SHP77 (cell line): Measurements from ENCODE around the gene MVB12B.

Source experiments
- DNase-seq, 2 experiments: peaks; one replicate each; lab custom pipeline; 2025; lab: John Stamatoyannopoulos, UW

The MVB12B gene

GRCh38 chr9:126521551-126521950 lies 194.9 kb downstream of the MVB12B start:
- no peak for DNase-seq

- no peak for DNase-seq
Measured at GRCh38 chr9:126521976-126522590, 195.5 kb downstream of the MVB12B start.

DNA sequence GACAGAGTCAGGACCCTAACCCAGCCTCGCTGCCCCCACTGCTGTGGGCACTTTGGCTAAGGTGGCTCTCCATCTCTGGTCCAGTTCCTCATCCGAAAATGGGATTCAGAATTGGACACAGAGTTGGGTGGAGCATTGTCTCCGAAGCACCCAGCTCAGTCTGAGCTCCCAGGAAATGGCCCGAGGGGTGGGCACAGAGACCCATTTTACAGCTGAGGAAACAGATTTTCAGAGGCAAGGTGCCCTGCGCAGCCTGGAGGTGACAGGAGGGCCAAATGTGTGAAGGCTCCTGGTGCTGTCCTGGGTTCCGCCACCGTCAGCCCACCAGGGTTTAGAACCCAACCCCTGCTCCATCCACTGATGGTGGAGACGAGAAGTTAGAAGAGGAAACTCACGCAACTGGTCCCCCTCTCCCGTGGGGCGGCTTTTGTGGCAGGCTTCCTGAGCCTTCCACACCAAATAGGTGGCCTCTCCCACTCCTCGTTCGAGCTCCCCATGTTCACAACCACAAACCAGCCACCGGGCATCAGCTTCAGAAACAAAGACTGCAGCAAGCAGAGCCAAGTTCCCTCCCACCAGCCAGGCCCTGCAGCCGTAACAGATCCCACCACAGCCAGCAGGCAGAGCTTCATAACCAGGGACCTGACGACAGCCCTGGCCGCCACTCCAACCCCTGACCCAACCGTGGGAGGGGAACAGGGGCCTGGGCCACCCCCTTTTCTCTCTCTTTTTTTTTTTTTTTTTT lies 196.2 kb downstream of the MVB12B start:
- no peak for DNase-seq

- no peak for DNase-seq
Measured at GRCh38 chr9:126523611-126524111, 197.0 kb downstream of the MVB12B start.

DNA sequence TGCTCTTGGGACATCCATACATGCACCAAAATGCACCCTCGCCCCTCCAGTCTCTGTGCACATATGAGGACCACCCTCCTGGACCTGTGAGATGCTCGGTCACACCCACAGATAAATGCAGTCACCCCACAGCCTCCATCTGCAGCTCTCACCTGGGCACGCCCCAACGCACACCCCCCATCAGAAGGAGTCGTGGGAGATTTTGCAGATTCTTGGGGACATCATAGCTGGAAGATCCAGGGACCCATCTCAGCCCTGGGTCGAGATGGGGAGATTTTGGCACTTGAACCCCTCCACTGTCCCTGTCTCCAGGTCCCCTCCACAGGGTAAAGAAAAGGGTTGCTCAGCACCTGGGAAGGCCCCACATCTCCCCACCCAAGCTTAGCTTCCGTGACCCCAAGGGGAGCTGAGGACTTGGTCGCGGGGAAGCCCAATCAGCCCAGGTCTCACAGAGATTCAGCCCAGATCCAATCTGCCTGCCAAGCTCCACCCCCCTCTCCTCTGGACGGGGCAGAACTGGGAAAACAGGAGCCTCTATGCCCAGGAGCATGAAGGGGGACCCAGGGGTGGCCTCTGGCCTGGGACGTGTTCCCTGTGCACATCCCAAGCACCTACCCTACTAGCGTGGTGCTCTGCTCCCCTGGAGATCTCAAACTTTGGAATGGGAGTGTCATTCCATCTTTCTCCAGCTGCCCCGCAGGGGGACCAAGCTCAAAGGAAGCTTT lies 197.9 kb downstream of the MVB12B start:
- no peak for DNase-seq

DNA sequence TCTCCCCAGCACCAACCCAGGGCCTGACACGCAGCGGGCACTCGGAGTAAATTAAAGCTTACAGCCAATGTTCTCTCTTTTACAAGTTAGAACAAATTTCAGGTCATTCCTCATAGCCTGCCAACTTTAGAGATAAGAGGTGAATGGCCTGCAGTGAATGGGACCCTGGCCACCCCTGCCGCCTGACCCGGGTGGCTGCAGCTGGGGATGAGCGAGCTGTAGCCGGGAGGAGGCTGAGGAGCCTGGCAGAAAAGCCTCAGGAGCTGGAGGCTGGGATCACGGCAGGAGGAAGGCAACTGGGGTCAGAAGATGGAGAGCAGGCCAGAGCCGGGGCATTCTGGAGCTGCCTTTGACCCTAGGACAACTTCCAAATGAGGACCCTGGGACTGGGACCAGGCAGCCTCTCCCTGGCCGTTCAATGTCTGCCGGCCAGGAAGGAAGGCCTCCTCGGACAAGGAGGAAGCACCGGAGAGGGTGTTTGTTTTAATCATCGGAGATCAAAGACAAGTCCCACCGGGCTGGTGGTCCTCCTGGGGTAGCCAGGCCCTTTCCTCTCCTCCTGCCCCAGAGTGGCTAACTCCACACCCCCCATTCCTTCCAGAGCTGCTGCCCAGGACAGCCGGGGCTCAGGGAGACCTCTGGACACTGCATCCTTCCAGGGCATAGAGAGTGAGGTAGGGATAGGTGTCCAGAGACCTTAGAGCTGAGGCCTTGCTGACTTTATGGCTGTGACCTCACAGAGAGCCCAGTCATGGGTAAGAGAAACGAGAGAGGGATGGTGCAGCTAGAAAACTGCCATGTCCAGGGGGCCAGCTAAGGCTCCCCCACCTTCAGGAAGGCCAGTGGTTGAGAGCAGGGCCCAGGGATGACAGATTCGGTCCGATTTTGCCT lies 199.8 kb downstream of the MVB12B start:
- no peak for DNase-seq

DNA sequence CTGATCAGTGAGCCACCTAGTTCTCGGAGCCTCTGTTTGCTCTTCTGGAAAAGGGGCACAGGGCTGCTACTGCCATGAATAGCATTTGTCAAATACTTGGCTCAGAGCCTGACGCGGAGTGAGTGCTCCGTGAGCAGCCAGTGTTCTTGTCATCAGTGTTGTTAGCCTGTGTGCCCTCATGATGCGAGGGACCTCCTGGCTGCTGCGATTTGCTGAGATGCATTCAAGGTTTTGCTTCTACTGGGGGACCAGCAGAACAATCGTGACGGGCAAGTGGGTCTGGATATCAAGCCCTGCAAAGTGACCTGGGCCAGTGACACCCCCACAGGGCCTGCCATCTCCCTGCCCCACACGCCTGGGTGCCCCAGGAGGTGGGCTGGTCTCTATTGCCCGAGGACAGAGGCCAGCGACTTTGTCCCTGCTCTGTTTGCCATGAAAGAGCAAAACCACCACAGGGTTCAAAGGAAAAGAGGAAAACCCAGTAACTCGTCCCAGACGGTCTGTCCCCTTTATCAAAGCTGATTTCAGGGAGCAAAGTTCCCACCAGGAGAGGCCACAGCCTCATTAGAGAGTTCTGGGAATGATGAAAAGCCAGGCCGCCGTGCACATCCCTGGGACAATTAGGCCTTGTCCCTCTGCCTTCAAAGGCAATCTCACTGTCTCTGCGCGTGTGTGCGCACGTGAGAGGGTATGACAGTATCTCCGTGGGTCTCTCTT lies 200.6 kb downstream of the MVB12B start:
- DNase-seq, result no peak

DNA sequence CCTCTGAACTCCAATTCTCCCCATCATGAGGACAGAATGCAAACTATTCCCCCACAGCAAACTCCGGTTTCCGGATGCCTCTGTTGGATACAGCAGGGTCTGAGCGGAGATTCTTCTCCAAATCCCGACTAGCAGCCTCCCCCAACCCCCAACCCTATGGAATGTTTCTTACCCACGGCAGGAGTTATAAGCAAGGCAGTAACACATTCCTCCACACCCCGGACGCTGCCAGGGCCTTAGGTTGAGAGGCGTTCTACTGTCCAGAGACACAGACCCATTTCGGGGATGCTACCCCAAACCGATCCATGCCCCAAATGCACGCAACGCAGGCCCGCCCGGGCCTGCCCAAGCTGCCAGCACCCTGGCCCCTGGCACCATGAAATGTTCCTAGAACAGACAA lies 201.5 kb downstream of the MVB12B start:
- no peak for DNase-seq

- no peak for DNase-seq
Measured at GRCh38 chr9:126528915-126529314, 202.3 kb downstream of the MVB12B start.

- DNase-seq, result no peak
Measured at GRCh38 chr9:126531035-126531571, 204.5 kb downstream of the MVB12B start.

- DNase-seq, result no peak
Measured at GRCh38 chr9:126531591-126531990, 205.0 kb downstream of the MVB12B start.

DNA sequence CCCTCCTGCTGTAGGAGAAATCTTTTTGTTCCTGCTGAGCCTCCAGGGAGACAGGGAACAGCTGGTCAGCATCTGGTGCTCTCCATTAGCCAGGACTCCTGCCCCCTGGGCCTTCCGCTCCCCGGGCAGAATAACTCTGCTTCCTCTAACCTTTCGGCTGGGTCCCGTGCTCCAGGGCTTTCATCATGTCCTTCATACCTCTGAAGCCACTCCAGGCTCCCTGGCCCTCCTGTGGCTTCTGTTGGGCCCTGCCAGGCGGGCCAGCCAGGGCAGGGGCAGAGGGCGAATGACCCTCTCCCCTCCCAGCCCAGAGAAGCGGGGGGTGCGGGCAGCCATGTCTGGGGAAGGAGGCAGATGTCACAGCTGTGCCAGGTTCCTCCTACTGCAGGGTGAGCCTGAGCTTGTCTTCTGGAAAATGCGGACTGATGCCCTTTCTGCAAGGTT lies 205.4 kb downstream of the MVB12B start:
- DNase-seq, result no peak

- no peak for DNase-seq
Measured at GRCh38 chr9:126532489-126532888, 205.9 kb downstream of the MVB12B start.

DNA sequence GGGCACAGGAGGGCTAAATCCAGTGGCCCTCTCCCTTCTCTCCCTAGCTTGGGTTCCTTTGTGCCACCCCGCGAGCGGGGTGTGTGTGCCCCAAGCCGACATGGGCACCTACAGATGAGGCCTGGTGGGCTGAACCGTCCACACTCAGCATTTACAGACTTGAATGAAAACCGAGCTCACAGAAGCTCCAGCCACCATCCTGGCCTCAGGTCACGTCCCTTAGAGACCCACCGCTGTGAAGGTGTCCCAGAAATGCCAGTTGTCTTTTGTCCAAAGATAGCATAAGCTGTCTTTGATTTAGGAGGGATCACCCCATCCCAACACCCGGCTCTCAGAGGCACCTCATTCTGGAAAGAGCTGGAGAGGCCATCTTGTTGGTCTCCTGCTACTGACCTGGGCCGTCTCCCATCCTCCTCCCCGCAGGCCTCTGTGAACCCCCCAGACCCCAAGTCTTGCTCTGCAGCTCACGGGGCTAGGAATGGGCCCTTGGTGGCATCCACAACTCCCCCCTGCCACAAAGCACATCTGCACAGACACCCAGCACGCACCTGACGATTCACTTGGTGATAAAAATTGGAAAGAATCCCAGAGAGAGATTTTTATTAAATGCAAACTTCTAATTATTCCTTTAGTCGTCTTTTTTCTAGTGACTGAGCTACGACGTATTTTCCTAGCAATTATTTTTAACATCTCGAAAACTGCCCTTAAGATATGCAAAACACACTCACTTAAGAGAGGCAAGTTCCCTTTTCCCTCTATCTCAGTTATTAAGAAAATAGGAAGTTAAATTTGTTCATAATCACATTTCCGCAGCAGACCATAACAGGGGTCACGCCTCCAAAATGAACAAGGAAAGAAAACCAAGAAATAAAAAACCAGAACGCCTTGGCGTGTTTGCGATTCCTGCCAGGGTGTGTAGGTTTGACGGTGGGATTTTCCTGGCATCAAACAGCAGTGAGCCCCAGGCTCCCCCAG lies 206.6 kb downstream of the MVB12B start:
- DNase-seq, result no peak

DNA sequence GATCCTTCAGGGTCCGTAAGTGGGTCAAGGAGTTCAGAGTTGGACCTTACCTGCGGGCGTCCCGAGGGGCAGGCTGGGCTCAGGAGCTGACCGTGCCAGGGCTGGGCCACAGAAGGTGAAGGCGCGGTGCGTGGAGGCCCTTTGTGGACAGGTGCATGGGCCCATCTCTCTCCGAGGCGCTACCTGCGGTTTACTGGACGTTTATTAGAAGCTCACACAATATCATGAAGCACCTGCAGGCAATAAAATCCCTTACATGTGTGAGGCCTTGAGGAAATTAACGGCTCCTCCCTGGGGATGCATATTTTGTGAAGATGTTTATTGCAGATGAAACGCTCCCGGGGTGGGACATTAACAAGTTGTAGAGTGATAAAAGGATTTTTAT lies 207.3 kb downstream of the MVB12B start:
- no peak for DNase-seq

DNA sequence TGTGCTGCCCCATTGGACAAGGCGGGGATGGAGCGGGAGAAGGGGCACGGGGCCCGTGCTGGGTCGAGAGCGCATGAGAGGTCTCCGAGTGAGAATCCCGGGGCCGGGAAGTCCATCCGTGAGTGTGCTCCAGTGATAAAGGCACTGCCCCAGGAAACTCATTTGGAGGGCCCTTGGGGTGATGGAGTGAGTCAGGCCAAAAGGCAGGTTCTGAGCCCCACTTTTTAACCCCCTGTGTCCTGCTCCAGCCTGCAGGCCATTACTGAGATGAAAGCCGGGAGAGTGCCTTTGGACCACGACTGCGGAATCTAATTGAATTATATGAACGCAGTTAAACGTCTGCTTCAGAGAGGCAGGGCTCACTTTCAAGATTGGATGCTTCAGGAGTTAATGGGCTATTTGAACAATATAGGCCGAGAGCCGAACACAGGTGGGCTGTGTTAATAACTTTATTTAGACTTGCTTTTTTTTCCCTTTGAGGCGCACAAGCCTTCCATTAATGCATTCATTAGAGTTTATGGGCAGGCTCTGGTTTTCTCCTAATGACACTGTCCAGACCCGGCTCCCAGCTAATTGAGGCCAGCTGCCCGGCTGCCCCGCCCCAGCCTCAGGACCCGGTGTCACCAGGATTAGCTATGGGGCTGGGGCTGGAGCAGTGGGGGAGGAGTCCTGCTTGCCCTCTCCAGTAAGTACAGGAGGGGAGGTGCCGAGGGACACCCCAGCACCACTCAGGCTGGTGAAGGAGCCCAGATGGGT lies 208.0 kb downstream of the MVB12B start:
- DNase-seq, result no peak

DNA sequence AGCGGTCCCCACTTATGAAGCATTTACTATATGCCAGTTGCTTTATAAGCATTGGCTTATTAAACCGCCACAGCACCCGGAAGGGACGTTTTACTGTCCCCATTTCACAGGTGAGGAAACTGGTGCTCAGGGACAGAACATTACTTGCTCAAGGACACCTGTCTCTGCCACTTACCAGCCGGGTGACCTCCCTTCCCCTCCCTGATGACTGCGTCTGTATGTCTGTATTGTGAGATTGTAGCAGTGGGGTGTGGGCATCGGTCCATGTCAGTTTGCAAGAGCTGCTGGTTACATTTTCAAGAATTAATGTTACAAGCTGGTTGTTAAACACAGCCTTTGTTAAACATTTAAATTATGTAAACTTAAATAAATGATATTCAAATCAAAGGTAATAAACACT lies 209.5 kb downstream of the MVB12B start:
- no peak for DNase-seq

- DNase-seq, result no peak
Measured at GRCh38 chr9:126536841-126537465, 210.3 kb downstream of the MVB12B start.

DNA sequence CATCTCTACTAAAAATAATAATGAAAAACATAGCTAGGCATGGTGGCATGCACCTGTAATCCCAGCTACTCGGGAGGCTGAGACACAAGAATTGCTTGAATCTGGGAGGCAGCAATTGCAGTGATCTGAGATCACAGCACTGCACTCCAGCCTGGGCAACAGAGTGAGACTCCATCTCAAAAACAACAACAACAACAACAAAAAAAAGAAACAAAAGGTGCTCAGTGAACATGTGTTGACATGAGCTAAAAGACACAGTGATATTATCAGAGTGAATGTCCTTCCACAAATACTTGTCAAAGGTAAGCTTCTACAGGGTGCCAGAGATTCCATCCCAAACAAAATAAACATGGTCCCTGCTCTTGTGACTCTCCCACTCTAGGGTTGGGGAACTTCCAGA lies 211.9 kb downstream of the MVB12B start:
- no peak for DNase-seq
